ENCODE measurements around the gene CYTH1. TPM values are rescaled to one million over a fixed set of nuclear protein-coding genes. Genes with fewer than 3 reads are reported as not detected.
A peak's percentile ranks its signal among the peaks of the same experiment; 100 is the strongest.

The CYTH1 gene
- total and polyA plus RNA-seq, 4 donors: 15.4 to 32.1 (median 20.6) TPM

DNA sequence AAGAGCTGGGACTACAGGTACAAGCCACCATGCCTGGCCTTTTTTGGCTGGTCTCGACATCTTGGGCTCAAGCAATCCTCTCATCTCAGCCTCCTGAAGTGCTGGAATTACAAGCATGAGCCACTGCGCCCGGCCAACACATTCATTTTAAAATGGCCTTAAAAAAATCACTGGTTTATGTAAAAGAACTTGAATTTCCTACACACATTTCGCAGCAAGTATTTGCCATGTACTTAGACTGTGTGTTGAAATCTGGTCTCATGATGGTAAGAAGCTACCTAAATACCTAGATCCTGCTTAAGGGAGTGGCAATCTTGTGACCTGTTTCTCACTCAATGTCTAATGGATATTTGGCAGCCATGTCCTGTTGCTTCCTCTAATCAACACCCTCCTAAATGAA is 8.5 kb upstream of the CYTH1 start:
- over 99% methylated on average over 4 of the region's 4 CpGs for WGBS
- TF ChIP-seq HNF4G (IDR thresholded peaks at IDR 0.05) (no peak), RAD21 (IDR thresholded peaks at IDR 0.05) (no peak), SP1 (IDR thresholded peaks at IDR 0.05) (no peak), FOXA2 (IDR thresholded peaks at IDR 0.05) (no peak), FOXA1 (IDR thresholded peaks at IDR 0.05) (no peak)
- TF ChIP-seq, protein P1, sequence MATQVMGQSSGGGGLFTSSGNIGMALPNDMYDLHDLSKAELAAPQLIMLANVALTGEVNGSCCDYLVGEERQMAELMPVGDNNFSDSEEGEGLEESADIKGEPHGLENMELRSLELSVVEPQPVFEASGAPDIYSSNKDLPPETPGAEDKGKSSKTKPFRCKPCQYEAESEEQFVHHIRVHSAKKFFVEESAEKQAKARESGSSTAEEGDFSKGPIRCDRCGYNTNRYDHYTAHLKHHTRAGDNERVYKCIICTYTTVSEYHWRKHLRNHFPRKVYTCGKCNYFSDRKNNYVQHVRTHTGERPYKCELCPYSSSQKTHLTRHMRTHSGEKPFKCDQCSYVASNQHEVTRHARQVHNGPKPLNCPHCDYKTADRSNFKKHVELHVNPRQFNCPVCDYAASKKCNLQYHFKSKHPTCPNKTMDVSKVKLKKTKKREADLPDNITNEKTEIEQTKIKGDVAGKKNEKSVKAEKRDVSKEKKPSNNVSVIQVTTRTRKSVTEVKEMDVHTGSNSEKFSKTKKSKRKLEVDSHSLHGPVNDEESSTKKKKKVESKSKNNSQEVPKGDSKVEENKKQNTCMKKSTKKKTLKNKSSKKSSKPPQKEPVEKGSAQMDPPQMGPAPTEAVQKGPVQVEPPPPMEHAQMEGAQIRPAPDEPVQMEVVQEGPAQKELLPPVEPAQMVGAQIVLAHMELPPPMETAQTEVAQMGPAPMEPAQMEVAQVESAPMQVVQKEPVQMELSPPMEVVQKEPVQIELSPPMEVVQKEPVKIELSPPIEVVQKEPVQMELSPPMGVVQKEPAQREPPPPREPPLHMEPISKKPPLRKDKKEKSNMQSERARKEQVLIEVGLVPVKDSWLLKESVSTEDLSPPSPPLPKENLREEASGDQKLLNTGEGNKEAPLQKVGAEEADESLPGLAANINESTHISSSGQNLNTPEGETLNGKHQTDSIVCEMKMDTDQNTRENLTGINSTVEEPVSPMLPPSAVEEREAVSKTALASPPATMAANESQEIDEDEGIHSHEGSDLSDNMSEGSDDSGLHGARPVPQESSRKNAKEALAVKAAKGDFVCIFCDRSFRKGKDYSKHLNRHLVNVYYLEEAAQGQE (IDR thresholded peaks at IDR 0.05): no peak
- no peaks in the 10 kb centered on the region for H3K27me3 ChIP-seq (ENCODE audit: control insufficient read depth in 4 of 4, insufficient read depth in 4 of 4, low read length in 3 of 4)
- peaks cover under 1 to 20% (median 8%) of the 10 kb centered on the region in 4 donors for H3K36me3 ChIP-seq (ENCODE audit: control insufficient read depth in 4 of 4, insufficient read depth in 3 of 4, low read depth in 1 of 4, low read length in 3 of 4)
- H3K9ac ChIP-seq (ENCODE audit: low read depth in 1 of 2, low read length in 2 of 2): no peak overlapping the region
- no peak overlapping the region for H3K4me3 ChIP-seq (ENCODE audit: low read depth in 1 of 3, low read length in 3 of 3)
- peaks cover 2 to 17% (median 14%) of the 10 kb centered on the region in 4 donors for H3K4me1 ChIP-seq (ENCODE audit: control insufficient read depth in 4 of 4, insufficient read depth in 4 of 4, low read length in 3 of 4)
- H3K27ac ChIP-seq (ENCODE audit: low read depth in 1 of 2, low read length in 2 of 2): peak overlapping the region in 1 of 2 donors; percentile 63
- DNase-seq (ENCODE audit: low spot score): no peak
- H3K9me3 ChIP-seq (ENCODE audit: control insufficient read depth in 4 of 4, low read length in 3 of 4): no peaks in the 10 kb centered on the region

DNA sequence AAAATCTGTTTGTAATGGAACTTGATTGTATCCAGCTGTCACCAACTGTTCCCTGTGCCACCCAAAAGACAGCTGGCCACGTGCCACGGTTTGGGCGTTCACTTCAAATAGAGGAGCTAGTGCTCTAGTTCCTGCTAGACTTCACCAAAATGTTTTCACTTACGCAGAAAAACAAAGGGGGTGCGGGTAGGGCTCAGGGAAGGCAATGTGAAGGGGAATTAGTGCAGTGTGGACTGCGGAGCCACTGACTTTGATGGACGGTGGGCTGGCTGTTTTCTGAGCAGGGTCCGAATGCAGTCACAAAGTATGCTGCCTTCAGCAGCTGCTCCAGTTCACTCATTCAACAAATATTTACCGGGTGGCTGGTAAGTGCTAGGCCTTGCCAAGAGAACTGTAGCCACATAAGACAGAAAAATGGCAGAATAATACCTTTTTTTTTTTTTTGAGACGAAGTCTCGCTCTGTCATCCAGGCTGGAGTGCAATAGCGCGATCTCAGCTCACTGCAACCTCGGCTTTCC is 7.6 kb upstream of the CYTH1 start:
- no peaks in the 10 kb centered on the region for H3K9me3 ChIP-seq (ENCODE audit: control insufficient read depth in 4 of 4, low read length in 3 of 4)
- peaks cover 0 to 15% (median 3%) of the 10 kb centered on the region in 4 donors for H3K36me3 ChIP-seq (ENCODE audit: control insufficient read depth in 4 of 4, insufficient read depth in 3 of 4, low read depth in 1 of 4, low read length in 3 of 4)
- no peak overlapping the region for H3K9ac ChIP-seq (ENCODE audit: low read depth in 1 of 2, low read length in 2 of 2)
- peak; percentile 62 for DNase-seq (ENCODE audit: low spot score)
- peak in 1 of 2 donors; percentile 30 for TF ChIP-seq RAD21 (IDR thresholded peaks at IDR 0.05)
- no peak for TF ChIP-seq FOXA1 (IDR thresholded peaks at IDR 0.05)
- TF ChIP-seq EGR1 (IDR thresholded peaks at IDR 0.05; ENCODE audit: low read depth in 2 of 2): no peak
- no peak for TF ChIP-seq FOXA2 (IDR thresholded peaks at IDR 0.05)
- TF ChIP-seq, protein P2, sequence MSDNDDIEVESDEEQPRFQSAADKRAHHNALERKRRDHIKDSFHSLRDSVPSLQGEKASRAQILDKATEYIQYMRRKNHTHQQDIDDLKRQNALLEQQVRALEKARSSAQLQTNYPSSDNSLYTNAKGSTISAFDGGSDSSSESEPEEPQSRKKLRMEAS (IDR thresholded peaks at IDR 0.05): no peak
- TF ChIP-seq JUND (IDR thresholded peaks at IDR 0.05): no peak
- TF ChIP-seq, protein P3, sequence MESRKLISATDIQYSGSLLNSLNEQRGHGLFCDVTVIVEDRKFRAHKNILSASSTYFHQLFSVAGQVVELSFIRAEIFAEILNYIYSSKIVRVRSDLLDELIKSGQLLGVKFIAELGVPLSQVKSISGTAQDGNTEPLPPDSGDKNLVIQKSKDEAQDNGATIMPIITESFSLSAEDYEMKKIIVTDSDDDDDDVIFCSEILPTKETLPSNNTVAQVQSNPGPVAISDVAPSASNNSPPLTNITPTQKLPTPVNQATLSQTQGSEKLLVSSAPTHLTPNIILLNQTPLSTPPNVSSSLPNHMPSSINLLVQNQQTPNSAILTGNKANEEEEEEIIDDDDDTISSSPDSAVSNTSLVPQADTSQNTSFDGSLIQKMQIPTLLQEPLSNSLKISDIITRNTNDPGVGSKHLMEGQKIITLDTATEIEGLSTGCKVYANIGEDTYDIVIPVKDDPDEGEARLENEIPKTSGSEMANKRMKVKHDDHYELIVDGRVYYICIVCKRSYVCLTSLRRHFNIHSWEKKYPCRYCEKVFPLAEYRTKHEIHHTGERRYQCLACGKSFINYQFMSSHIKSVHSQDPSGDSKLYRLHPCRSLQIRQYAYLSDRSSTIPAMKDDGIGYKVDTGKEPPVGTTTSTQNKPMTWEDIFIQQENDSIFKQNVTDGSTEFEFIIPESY (IDR thresholded peaks at IDR 0.05): no peak
- TF ChIP-seq GABPA (IDR thresholded peaks at IDR 0.05 in 1 of 2, conservative IDR thresholded peaks at IDR 0.05 in 1 of 2): no peak
- TF ChIP-seq SP1 (IDR thresholded peaks at IDR 0.05): no peak
- no peak for TF ChIP-seq TAF1 (conservative IDR thresholded peaks at IDR 0.05)
- TF ChIP-seq, protein P4, sequence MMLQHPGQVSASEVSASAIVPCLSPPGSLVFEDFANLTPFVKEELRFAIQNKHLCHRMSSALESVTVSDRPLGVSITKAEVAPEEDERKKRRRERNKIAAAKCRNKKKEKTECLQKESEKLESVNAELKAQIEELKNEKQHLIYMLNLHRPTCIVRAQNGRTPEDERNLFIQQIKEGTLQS (IDR thresholded peaks at IDR 0.05): no peak
- peak in 1 of 2 donors; percentile 9 for TF ChIP-seq HNF4A (conservative IDR thresholded peaks at IDR 0.05)
- H3K27me3 ChIP-seq (ENCODE audit: control insufficient read depth in 4 of 4, insufficient read depth in 4 of 4, low read length in 3 of 4): no peaks in the 10 kb centered on the region
- H3K4me3 ChIP-seq (ENCODE audit: low read depth in 1 of 3, low read length in 3 of 3): no peak overlapping the region
- H3K27ac ChIP-seq (ENCODE audit: low read depth in 1 of 2, low read length in 2 of 2): peak overlapping the region; percentile 43 to 63
- peaks cover 2 to 17% (median 14%) of the 10 kb centered on the region in 4 donors for H3K4me1 ChIP-seq (ENCODE audit: control insufficient read depth in 4 of 4, insufficient read depth in 4 of 4, low read length in 3 of 4)
- WGBS: 29% methylated on average over 14 of the region's 14 CpGs
